GM18502 (cell line): ENCODE results near the gene ATP8A1.
"Not testable (repeated sequence)": the region's sequence is repeated elsewhere in the genome, so short reads cannot be mapped to it uniquely, and the experiment has no call there.

Experiments used
- ATAC-seq: cut with Tn5 transposase; IDR thresholded peaks from one replicate; pipeline ENCODE4 v1.9.1; 2021; ENCODE audit warnings: mild to moderate bottlenecking; ENCODE audit not compliant: unreplicated experiment, poor library complexity

Gene ATP8A1

GRCh38 chr4:42480717-42481116, 176.2 kb downstream of the ATP8A1 start:
- no peak for ATAC-seq

- ATAC-seq, result no peak
These were observed 176.6 kb downstream of the ATP8A1 start for GRCh38 chr4:42480281-42480680.

- no peak for ATAC-seq
These were observed 178.0 kb downstream of the ATP8A1 start for GRCh38 chr4:42478946-42479345.

- ATAC-seq, result peak; percentile 60
These were observed 178.4 kb downstream of the ATP8A1 start for GRCh38 chr4:42478509-42478908.

GRCh38 chr4:42474406-42474805, 182.5 kb downstream of the ATP8A1 start:
- no peak for ATAC-seq

GRCh38 chr4:42473071-42473684, 183.7 kb downstream of the ATP8A1 start:
- no peak for ATAC-seq

- no peak for ATAC-seq
These were observed 185.0 kb downstream of the ATP8A1 start for GRCh38 chr4:42471896-42472295.

- ATAC-seq, result no peak
These were observed 186.9 kb downstream of the ATP8A1 start for GRCh38 chr4:42470023-42470422.

GRCh38 chr4:42467777-42468176, 189.1 kb downstream of the ATP8A1 start:
- not testable (repeated sequence) for ATAC-seq

- ATAC-seq, result no peak
These were observed 190.5 kb downstream of the ATP8A1 start for GRCh38 chr4:42466273-42466844.

- ATAC-seq, result no peak
These were observed 192.3 kb downstream of the ATP8A1 start for GRCh38 chr4:42464550-42465094.

GRCh38 chr4:42461216-42461615, 195.7 kb downstream of the ATP8A1 start:
- not testable (repeated sequence) for ATAC-seq

- ATAC-seq, result peak; percentile 100
These were observed 196.9 kb downstream of the ATP8A1 start for GRCh38 chr4:42460043-42460442.

GRCh38 chr4:42458657-42459056, 198.2 kb downstream of the ATP8A1 start:
- no peak for ATAC-seq

- ATAC-seq, result no peak
These were observed 202.0 kb downstream of the ATP8A1 start for GRCh38 chr4:42454755-42455420.

- peak; percentile 81 for ATAC-seq
These were observed 203.3 kb downstream of the ATP8A1 start for GRCh38 chr4:42453612-42454011.

- no peak for ATAC-seq
These were observed 204.1 kb downstream of the ATP8A1 start for GRCh38 chr4:42452823-42453222.

- ATAC-seq, result no peak
These were observed 210.1 kb downstream of the ATP8A1 start for GRCh38 chr4:42446823-42447222.

GRCh38 chr4:42445038-42445437, 211.9 kb downstream of the ATP8A1 start:
- no peak for ATAC-seq

GRCh38 chr4:42442601-42443000, 214.3 kb downstream of the ATP8A1 start:
- ATAC-seq, result no peak

GRCh38 chr4:42440083-42440482, 216.8 kb downstream of the ATP8A1 start:
- ATAC-seq, result no peak
